Measurements from ENCODE around the gene KRTAP2-1. TPM values are rescaled to one million over a fixed set of nuclear protein-coding genes. Genes with fewer than 3 reads are reported as not detected.
"Not testable (repeated sequence)": the region's sequence is repeated elsewhere in the genome, so short reads cannot be mapped to it uniquely, and the experiment has no call there.

The KRTAP2-1 gene
- polyA plus RNA-seq, 1 experiment: not detected

DNA sequence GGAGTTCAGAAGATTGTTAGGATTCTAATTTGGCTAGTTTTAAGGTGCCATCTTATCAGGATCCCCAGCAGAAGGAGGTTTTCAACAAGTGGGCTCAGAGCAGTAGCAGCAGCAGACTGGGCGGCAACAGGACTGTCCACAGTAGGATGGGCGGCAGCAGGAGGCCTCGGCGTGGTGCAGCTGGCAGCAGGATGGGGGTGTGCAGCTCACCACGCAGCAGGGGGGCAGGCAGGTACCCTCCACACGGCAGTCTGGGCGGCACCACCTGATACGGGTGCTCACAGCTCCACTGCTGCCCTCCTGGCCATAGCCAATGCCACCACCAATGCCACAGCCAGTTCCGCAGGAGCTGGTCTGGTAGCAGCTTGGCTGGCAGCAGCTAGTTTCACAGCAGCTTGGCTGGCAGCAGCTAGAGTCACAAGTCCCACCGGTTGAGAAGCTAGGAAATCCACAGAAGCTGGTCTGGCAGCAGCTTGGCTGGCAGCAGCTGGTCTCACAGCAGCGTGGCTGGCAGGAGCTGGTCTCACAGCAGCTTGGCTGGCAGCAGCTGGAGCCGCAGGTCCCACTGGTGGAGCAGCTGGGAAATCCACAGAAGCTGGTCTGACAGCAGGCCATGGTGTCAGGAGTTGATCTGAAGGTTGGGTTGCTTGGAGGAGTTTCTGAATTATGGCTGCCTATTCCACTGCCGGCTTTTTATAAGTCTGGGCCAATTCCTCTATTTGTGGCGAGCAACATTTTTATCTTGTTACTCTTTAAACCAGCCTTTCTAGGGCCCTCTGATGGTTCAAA is 6.1 kb downstream of the KRTAP2-1 start, which contains the start of gene KRTAP1-1:
KRTAP1-1 (minus strand) TSS at position 668 of the 789 bp plus-strand sequence; CDS start at position 615, 53 bp downstream.
- H3K27me3 ChIP-seq (ENCODE audit: control insufficient read depth, insufficient read depth, low read length); H3K4me3 ChIP-seq (ENCODE audit: low read depth, low read length); DNase-seq (ENCODE audit: low read depth); POLR2A ChIA-PET; H3K36me3 ChIP-seq (ENCODE audit: control insufficient read depth, insufficient read depth, low read length): not testable (repeated sequence)
- TF ChIP-seq, protein P1, sequence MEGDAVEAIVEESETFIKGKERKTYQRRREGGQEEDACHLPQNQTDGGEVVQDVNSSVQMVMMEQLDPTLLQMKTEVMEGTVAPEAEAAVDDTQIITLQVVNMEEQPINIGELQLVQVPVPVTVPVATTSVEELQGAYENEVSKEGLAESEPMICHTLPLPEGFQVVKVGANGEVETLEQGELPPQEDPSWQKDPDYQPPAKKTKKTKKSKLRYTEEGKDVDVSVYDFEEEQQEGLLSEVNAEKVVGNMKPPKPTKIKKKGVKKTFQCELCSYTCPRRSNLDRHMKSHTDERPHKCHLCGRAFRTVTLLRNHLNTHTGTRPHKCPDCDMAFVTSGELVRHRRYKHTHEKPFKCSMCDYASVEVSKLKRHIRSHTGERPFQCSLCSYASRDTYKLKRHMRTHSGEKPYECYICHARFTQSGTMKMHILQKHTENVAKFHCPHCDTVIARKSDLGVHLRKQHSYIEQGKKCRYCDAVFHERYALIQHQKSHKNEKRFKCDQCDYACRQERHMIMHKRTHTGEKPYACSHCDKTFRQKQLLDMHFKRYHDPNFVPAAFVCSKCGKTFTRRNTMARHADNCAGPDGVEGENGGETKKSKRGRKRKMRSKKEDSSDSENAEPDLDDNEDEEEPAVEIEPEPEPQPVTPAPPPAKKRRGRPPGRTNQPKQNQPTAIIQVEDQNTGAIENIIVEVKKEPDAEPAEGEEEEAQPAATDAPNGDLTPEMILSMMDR (IDR thresholded peaks at IDR 0.05; ENCODE audit: insufficient read depth, low read depth, low read length): 0 out of 2 replicates have a peak, but pooled peaks have one; percentile 9
- CTCF ChIA-PET: interaction anchor here (1.1 to 1.4 kb wide), 2 partner anchors 11 to 288 kb away, joined by 3 to 4 read pairs; partner anchors contain the start of gene KRTAP1-4

DNA sequence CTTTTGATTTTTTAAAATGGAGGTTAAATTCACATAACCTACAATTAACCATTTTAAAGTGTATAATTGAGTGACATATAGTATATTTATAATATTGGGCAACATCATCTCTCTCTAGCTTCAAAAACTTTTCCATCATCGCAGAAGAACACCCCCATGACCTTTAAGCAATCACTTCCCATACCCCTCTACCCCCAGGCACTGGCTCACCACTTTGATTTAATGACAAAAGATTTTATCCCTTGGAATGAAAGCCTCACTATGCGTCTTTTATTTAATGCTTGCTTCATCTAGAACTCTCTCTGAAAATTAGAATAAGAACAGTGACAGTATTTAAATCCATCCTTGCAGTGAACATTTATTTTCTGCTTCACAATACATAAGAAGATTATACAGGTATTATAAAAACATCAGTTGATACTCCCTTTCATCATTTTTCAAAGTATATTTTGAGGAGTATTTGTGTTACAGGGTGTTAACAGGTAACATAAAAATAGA is 9.2 kb downstream of the KRTAP2-1 start:
- ChIA-PET POLR2A (no interaction called here), CTCF (no interaction called here)
- no peak for DNase-seq (ENCODE audit: low read depth)
- no peaks in the 10 kb centered on the region for H3K27me3 ChIP-seq (ENCODE audit: control insufficient read depth, insufficient read depth, low read length)
- H3K4me3 ChIP-seq (ENCODE audit: low read depth, low read length): no peak overlapping the region
- no peaks in the 10 kb centered on the region for H3K36me3 ChIP-seq (ENCODE audit: control insufficient read depth, insufficient read depth, low read length)
- TF ChIP-seq, protein P1 (IDR thresholded peaks at IDR 0.05; ENCODE audit: insufficient read depth, low read depth, low read length): no peak

DNA sequence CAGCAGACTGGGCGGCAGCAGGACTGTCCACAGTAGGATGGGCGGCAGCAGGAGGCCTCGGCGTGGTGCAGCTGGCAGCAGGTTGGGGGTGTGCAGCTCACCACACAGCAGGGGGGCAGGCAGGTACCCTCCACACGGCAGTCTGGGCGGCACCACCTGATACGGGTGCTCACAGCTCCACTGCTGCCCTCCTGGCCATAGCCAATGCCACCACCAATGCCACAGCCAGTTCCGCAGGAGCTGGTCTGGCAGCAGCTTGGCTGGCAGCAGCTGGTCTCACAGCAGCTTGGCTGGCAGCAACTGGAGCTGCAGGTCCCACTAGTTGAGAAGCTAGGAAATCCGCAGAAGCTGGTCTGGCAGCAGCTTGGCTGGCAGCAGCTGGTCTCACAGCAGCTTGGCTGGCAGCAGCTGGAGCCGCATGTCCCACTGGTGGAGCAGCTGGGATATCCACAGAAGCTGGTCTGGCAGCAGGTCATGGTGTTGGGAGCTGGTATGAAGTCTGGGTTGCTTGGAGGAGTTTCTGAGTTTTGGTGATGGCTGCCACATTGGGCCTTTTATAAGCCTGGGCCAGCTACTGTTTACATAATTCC is 12.7 kb downstream of the KRTAP2-1 start, which contains the start of gene KRTAP1-3:
KRTAP1-3 (minus strand) TSS at position 529 of the 590 bp plus-strand sequence; CDS start at position 476, 53 bp downstream.
- POLR2A ChIA-PET; H3K36me3 ChIP-seq (ENCODE audit: control insufficient read depth, insufficient read depth, low read length); H3K4me3 ChIP-seq (ENCODE audit: low read depth, low read length); CTCF ChIA-PET; H3K27me3 ChIP-seq (ENCODE audit: control insufficient read depth, insufficient read depth, low read length); DNase-seq (ENCODE audit: low read depth): not testable (repeated sequence)

DNA sequence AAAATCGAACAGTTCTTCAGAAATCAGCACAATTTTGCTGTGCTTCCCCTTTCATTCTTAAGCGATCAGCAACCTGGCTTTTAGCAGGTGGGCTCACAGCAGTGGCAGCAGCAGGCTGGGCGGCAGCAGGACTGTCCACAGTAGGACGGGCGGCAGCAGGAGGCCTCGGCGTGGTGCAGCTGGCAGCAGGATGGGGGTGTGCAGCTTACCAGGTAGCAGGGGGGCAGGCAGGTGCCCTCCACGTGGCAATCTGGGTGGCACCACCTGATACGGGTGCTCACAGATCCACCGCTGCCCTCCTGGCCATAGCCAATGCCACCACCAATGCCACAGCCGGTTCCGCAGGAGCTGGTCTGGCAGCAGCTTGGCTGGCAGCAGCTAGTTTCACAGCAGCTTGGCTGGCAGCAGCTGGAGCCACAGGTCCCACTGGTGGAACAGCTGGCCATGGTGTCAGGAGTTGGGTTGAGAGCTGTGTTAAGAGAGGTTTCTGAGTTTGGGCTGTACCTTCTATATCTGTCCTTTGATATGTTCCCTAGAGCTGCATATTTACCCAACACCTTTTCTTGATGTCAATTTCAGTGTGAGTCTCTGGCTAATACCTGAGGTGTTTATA is 17.4 kb downstream of the KRTAP2-1 start, which contains the start of gene KRTAP1-4:
KRTAP1-4 (minus strand) TSS at position 563 of the 613 bp plus-strand sequence; CDS start at position 446, 117 bp downstream.
- no peak within 1 kb of the TSS for H3K4me3 ChIP-seq (ENCODE audit: low read depth, low read length)
- TF ChIP-seq, protein P1 (IDR thresholded peaks at IDR 0.05; ENCODE audit: insufficient read depth, low read depth, low read length): no peak

DNA sequence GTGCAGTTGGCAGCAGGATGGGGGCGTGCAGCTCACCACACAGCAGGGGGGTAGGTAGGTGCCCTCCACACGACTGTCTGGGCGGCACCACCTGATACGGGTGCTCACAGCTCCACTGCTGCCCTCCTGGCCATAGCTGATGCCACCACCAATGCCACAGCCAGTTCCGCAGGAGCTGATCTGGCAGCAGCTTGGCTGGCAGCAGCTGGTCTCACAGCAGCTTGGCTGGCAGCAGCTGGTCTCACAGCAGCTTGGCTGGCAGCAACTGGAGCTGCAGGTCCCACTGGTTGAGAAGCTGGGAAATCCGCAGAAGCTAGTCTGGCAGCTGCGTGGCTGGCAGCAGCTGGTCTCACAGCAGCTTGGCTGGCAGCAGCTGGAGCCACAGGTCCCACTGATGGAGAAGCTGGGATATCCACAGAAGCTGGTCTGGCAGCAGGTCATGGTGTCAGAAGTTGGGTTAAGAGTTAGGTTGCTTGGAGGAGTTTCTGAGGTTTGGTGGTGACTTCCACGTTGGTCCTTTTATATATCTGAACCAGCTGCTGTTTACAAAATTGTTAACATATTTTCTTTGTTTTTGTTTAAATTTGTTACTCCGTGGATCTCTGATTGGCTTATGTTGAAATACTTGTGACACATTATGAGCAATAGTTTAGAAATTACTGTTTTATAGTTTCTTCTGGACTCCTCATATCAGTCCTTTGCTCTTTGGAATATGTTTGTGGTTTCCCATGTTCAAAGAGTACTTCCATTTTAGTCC is 20.2 kb downstream of the KRTAP2-1 start, which contains the start of gene KRTAP1-5:
KRTAP1-5 (minus strand) TSS at position 494 of the 757 bp plus-strand sequence; CDS start at position 441, 53 bp downstream.
- peak; percentile 90 for DNase-seq (ENCODE audit: low read depth)
- Histone ChIP-seq H3K27me3 (ENCODE audit: control insufficient read depth, insufficient read depth, low read length) (no peaks in the 10 kb centered on the region), H3K4me3 (ENCODE audit: low read depth, low read length) (no peak within 1 kb of the TSS), H3K36me3 (ENCODE audit: control insufficient read depth, insufficient read depth, low read length) (no peaks in the 10 kb centered on the region)
- CTCF ChIA-PET: interaction anchor here (0.8 to 1.1 kb wide), 2 partner anchors 13 to 33 kb away, joined by 3 to 5 read pairs; partner anchors contain the start of gene KRTAP2-3
- TF ChIP-seq, protein P1 (IDR thresholded peaks at IDR 0.05; ENCODE audit: insufficient read depth, low read depth, low read length): no peak
- POLR2A ChIA-PET: interaction anchor here (0.7 to 0.8 kb wide), 2 partner anchors 13 to 33 kb away, joined by 3 to 5 read pairs; partner anchors contain the start of gene KRTAP2-3

More for the DNA sequence above, 17.4 kb downstream of the KRTAP2-1 start, which contains the start of gene KRTAP1-4:
- Histone ChIP-seq H3K36me3 (ENCODE audit: control insufficient read depth, insufficient read depth, low read length) (no peaks in the 10 kb centered on the region), H3K27me3 (ENCODE audit: control insufficient read depth, insufficient read depth, low read length) (no peaks in the 10 kb centered on the region)
- CTCF ChIA-PET: interaction anchor here (1.0 to 1.6 kb wide), 4 partner anchors 11 to 122 kb away, joined by 3 to 5 read pairs (median 4); partner anchors contain the start of genes KRTAP1-1 and KRTAP2-1
- POLR2A ChIA-PET: no interaction called here
- no peak for DNase-seq (ENCODE audit: low read depth)
